WTC11 (cell line): ENCODE data around the gene PLEKHG5. TPM values are rescaled to one million over a fixed set of nuclear protein-coding genes. Genes with fewer than 3 reads are reported as not detected.

ENCODE experiments used
- ATAC-seq: fragments of 200-7000 bp; cut with Tn5 transposase; 2 replicates; pipeline ENCODE4 v1.10.0; 2021; ENCODE audit warnings: mild to moderate bottlenecking, moderate library complexity
- CTCF ChIA-PET: fragments of 300-600 bp; sonication (Branson Sonifier 250); formaldehyde crosslinking; loops from one replicate; lab custom pipeline; 2021; ENCODE audit warnings: antibody characterized with exemption; lab: Charles Lee
- POLR2A ChIA-PET: fragments of 350-600 bp; sonication (Branson Sonifier 250); formaldehyde crosslinking; loops from one replicate; lab custom pipeline; 2021; ENCODE audit warnings: antibody characterized with exemption; lab: Charles Lee
- DNase-seq: peaks from one replicate; pipeline ENCODE4 v3.0.0; 2021; ENCODE audit warnings: low spot score
- H3K27ac Mint-ChIP-seq: 2 replicates; pipeline ENCODE4 v1.8.0; 2021; ENCODE audit warnings: mixed read lengths
- H3K27me3 Mint-ChIP-seq: 2 replicates; pipeline ENCODE4 v1.8.0; 2021; ENCODE audit warnings: low read depth, mild to moderate bottlenecking, moderate library complexity, mixed read lengths
- H3K36me3 Mint-ChIP-seq: 2 replicates; pipeline ENCODE4 v1.8.0; 2021; ENCODE audit warnings: mixed read lengths
- H3K4me1 Mint-ChIP-seq: 2 replicates; pipeline ENCODE4 v1.8.0; 2022; ENCODE audit warnings: mixed read lengths
- H3K4me3 Mint-ChIP-seq: 2 replicates; pipeline ENCODE4 v1.8.0; 2021; ENCODE audit warnings: mild to moderate bottlenecking, moderate library complexity, mixed read lengths
- H3K9me3 Mint-ChIP-seq: 2 replicates; pipeline ENCODE4 v1.8.0; 2021; ENCODE audit warnings: mixed read lengths
- ARID4B ChIP-seq: sonication (generic); formaldehyde crosslinking; IDR thresholded peaks from 2 replicates; pipeline ENCODE4 v1.8.0; 2023; ENCODE audit warnings: missing genetic modification reagents, mild to moderate bottlenecking, borderline replicate concordance
- ATF1 ChIP-seq: sonication (generic); formaldehyde crosslinking; IDR thresholded peaks from 2 replicates; pipeline ENCODE4 v1.8.1; 2023; ENCODE audit warnings: mild to moderate bottlenecking, moderate library complexity, missing genetic modification reagents
- ATF3 ChIP-seq: sonication (generic); formaldehyde crosslinking; conservative IDR thresholded peaks from 2 replicates; pipeline ENCODE4 v1.8.1; 2022; ENCODE audit warnings: mild to moderate bottlenecking, missing genetic modification reagents
- CBFB ChIP-seq: sonication (generic); formaldehyde crosslinking; IDR thresholded peaks from 2 replicates; pipeline ENCODE4 v1.8.1; 2022; ENCODE audit warnings: mild to moderate bottlenecking, low read depth, missing genetic modification reagents
- E2F1 ChIP-seq: sonication (generic); formaldehyde crosslinking; IDR thresholded peaks from 2 replicates; pipeline ENCODE4 v1.8.0; 2022; ENCODE audit warnings: mild to moderate bottlenecking, missing genetic modification reagents
- E2F5 ChIP-seq: sonication (generic); formaldehyde crosslinking; IDR thresholded peaks from 2 replicates; pipeline ENCODE4 v1.8.1; 2022; ENCODE audit warnings: mild to moderate bottlenecking, moderate library complexity, missing genetic modification reagents
- EMX1 ChIP-seq: fragments of 250-450 bp; sonication (Bioruptor Pico); IDR thresholded peaks from 2 replicates; pipeline ENCODE4 v1.8.0; 2021; ENCODE audit warnings: mild to moderate bottlenecking
- FOXK1 ChIP-seq: sonication (generic); formaldehyde crosslinking; IDR thresholded peaks from 2 replicates; pipeline ENCODE4 v1.8.0; 2022; ENCODE audit warnings: mild to moderate bottlenecking, moderate library complexity, missing genetic modification reagents
- IRF2 ChIP-seq: sonication (generic); formaldehyde crosslinking; IDR thresholded peaks from 2 replicates; pipeline ENCODE4 v1.8.0; 2022; ENCODE audit warnings: low read depth, missing genetic modification reagents, borderline replicate concordance
- KAT7 ChIP-seq: sonication (generic); formaldehyde crosslinking; IDR thresholded peaks from 2 replicates; pipeline ENCODE4 v1.8.1; 2023; ENCODE audit warnings: missing genetic modification reagents, mild to moderate bottlenecking, borderline replicate concordance
- MXD4 ChIP-seq: fragments of 250-450 bp; sonication (Bioruptor Pico); IDR thresholded peaks from 2 replicates; pipeline ENCODE4 v1.8.0; 2021; ENCODE audit warnings: mild to moderate bottlenecking, moderate library complexity, borderline replicate concordance
- NR3C1 ChIP-seq: sonication (generic); formaldehyde crosslinking; conservative IDR thresholded peaks from 2 replicates; pipeline ENCODE4 v1.8.1; 2023; ENCODE audit warnings: low read depth, mild to moderate bottlenecking, missing genetic modification reagents
- RELA ChIP-seq: sonication (generic); formaldehyde crosslinking; IDR thresholded peaks from 2 replicates; pipeline ENCODE4 v1.8.1; 2022; ENCODE audit warnings: missing genetic modification reagents, mild to moderate bottlenecking, borderline replicate concordance
- SMAD3 ChIP-seq: sonication (generic); formaldehyde crosslinking; IDR thresholded peaks from 2 replicates; pipeline ENCODE4 v1.8.0; 2022; ENCODE audit warnings: missing genetic modification reagents, mild to moderate bottlenecking, borderline replicate concordance
- SMAD4 ChIP-seq: sonication (generic); formaldehyde crosslinking; IDR thresholded peaks from 2 replicates; pipeline ENCODE4 v1.8.0; 2022; ENCODE audit warnings: mild to moderate bottlenecking, missing genetic modification reagents
- STAT6 ChIP-seq: sonication (generic); formaldehyde crosslinking; conservative IDR thresholded peaks from 2 replicates; pipeline ENCODE4 v1.8.1; 2023; ENCODE audit warnings: mild to moderate bottlenecking, low read depth, missing genetic modification reagents, moderate library complexity
- TP53 ChIP-seq: sonication (generic); formaldehyde crosslinking; IDR thresholded peaks from 2 replicates; pipeline ENCODE4 v1.8.1; 2023; ENCODE audit warnings: mild to moderate bottlenecking, missing genetic modification reagents
- ZNF671 ChIP-seq: fragments of 250-450 bp; sonication (Bioruptor Pico); IDR thresholded peaks from 2 replicates; pipeline ENCODE4 v1.8.0; 2021; ENCODE audit warnings: mild to moderate bottlenecking
- total RNA-seq: library from RNA; stranded (reverse); gene quantifications from 3 replicates; pipeline ENCODE4 v1.2.3, GENCODE V29; 2021

The PLEKHG5 gene
- total RNA-seq, 1 experiment from 2014 or later = 27.5 TPM

- no peaks in the 10 kb centered on the region for H3K9me3 Mint-ChIP-seq
- H3K27me3 Mint-ChIP-seq = peaks cover 6% of the 10 kb centered on the region; the same call in 1 of the 2 replicates
- POLR2A ChIA-PET = no interaction called here
- peaks cover 33% of the 10 kb centered on the region for H3K4me1 Mint-ChIP-seq
- H3K27ac Mint-ChIP-seq = no peak overlapping the region
- ATAC-seq (no peak), DNase-seq (no peak)
- no peaks in the 10 kb centered on the region for H3K36me3 Mint-ChIP-seq
- CTCF ChIA-PET = interaction anchor here (1.1 to 10.3 kb wide), 9 partner anchors 9 to 96 kb away, joined by 3 to 179 read pairs (median 6); partner anchors contain the start of genes ACOT7, TNFRSF25 and ZBTB48
- TF ChIP-seq EMX1 (CRISPR knock-in tag) (no peak), NR3C1 (no peak), FOXK1 (CRISPR knock-in tag) (no peak), CBFB (CRISPR knock-in tag) (no peak), KAT7 (CRISPR knock-in tag) (no peak)
- peak overlapping the region; percentile 77 for H3K4me3 Mint-ChIP-seq
Measured at GRCh38 chr1:6489383-6489765, 2.1 kb downstream of the PLEKHG5 start.

GRCh38 chr1:6488602-6489382, 2.7 kb downstream of the PLEKHG5 start:
- Mint-ChIP-seq H3K4me3 (no peak overlapping the region), H3K9me3 (no peaks in the 10 kb centered on the region), H3K27me3 (peaks cover 9% of the 10 kb centered on the region; the same call in 1 of the 2 replicates), H3K4me1 (peaks cover 33% of the 10 kb centered on the region), H3K36me3 (no peaks in the 10 kb centered on the region), H3K27ac (no peak overlapping the region)
- ATAC-seq = no peak
- TF ChIP-seq IRF2 (no peak), ATF1 (CRISPR knock-in tag) (no peak)
- DNase-seq = no peak
- ChIA-PET CTCF (interaction anchor here (0.9 to 10.3 kb wide), 12 partner anchors 9 to 158 kb away, joined by 3 to 179 read pairs (median 4); partner anchors contain the start of gene ACOT7), POLR2A (no interaction called here)

- Mint-ChIP-seq H3K4me1 (peaks cover 33% of the 10 kb centered on the region), H3K27ac (no peak overlapping the region), H3K4me3 (no peak overlapping the region), H3K36me3 (no peaks in the 10 kb centered on the region), H3K9me3 (no peaks in the 10 kb centered on the region), H3K27me3 (peaks cover 10% of the 10 kb centered on the region; the same call in 1 of the 2 replicates)
- TF ChIP-seq ZNF671 (CRISPR knock-in tag) = no peak
- no peak for TF ChIP-seq MXD4 (CRISPR knock-in tag)
- TF ChIP-seq E2F1 (CRISPR knock-in tag) = no peak
- TF ChIP-seq SMAD4 (CRISPR knock-in tag) = no peak
- no peak for TF ChIP-seq E2F5 (CRISPR knock-in tag)
- no peak for TF ChIP-seq TP53 (CRISPR knock-in tag)
- TF ChIP-seq SMAD3 (CRISPR knock-in tag) = no peak
- no peak for TF ChIP-seq STAT6
- TF ChIP-seq ATF3 (CRISPR knock-in tag) = no peak
- no peak for TF ChIP-seq ARID4B (CRISPR knock-in tag)
- no peak for TF ChIP-seq RELA (CRISPR knock-in tag)
- ChIA-PET POLR2A (no interaction called here), CTCF (interaction anchor here (0.9 to 10.3 kb wide), 10 partner anchors 8 to 159 kb away, joined by 3 to 179 read pairs (median 8); partner anchors contain the start of gene TNFRSF25)
- ATAC-seq = no peak
- DNase-seq = no peak
Measured at GRCh38 chr1:6487804-6488484, 3.5 kb downstream of the PLEKHG5 start.
